ENCODE measurements around the gene BICRA.

- TF ChIP-seq ZFP30 (CRISPR knock-in tag; IDR thresholded peaks at IDR 0.05) = no peak
- no peak for TF ChIP-seq OSR1 (CRISPR knock-in tag; IDR thresholded peaks at IDR 0.05)
- TF ChIP-seq ZNF565 (CRISPR knock-in tag; conservative IDR thresholded peaks at IDR 0.05; ENCODE audit: low read depth) = no peak
- no peak for TF ChIP-seq TCF4 (CRISPR knock-in tag; IDR thresholded peaks at IDR 0.05; ENCODE audit: borderline replicate concordance)
- no peak for TF ChIP-seq ZNF8 (CRISPR knock-in tag; IDR thresholded peaks at IDR 0.05)
- TF ChIP-seq SNAI2 (CRISPR knock-in tag; IDR thresholded peaks at IDR 0.05) = no peak
- TF ChIP-seq CREB5 (CRISPR knock-in tag; IDR thresholded peaks at IDR 0.05; ENCODE audit: low read depth) = no peak
- no peak for TF ChIP-seq ARNTL (CRISPR knock-in tag; IDR thresholded peaks at IDR 0.05; ENCODE audit: borderline replicate concordance, low read depth)
- no peak for TF ChIP-seq RARB (CRISPR knock-in tag; IDR thresholded peaks at IDR 0.05)
- TF ChIP-seq POU6F1 (CRISPR knock-in tag; IDR thresholded peaks at IDR 0.05; ENCODE audit: borderline replicate concordance, low read depth) = no peak
- TF ChIP-seq BACH2 (CRISPR knock-in tag; IDR thresholded peaks at IDR 0.05; ENCODE audit: borderline replicate concordance) = no peak
- TF ChIP-seq ZC3H10 (CRISPR knock-in tag; IDR thresholded peaks at IDR 0.05) = no peak
Observed at GRCh38 chr19:47671499-47671898, 62.6 kb downstream of the BICRA start.

Data from SK-N-SH treated with all-trans-retinoic acid at 6 μM for 48 hours (cell line).